Mammary epithelial cell (primary cell): Measurements from ENCODE around the gene BBIP1.

Experiments
- EZH2 ChIP-seq: IDR thresholded peaks from 2 replicates; pipeline ENCODE4 v1.6.1; 2012; ENCODE audit warnings: low read length, inconsistent platforms, borderline replicate concordance
- TF ChIP-seq, protein P1 (sequence below), 2 donors: IDR thresholded peaks in 1 of 2; conservative IDR thresholded peaks in 1 of 2; 2 replicates each; pipeline ENCODE4 v1.5.1; 2011 to 2012; ENCODE audit warnings: inconsistent platforms in 2 of 2, low read length in 2 of 2, mild to moderate bottlenecking in 2 of 2, control low read depth in 1 of 2, low read depth in 1 of 2; ENCODE audit not compliant: insufficient read depth in 1 of 2; ENCODE audit errors: extremely low read depth in 1 of 2

GRCh38 chr10:110868981-110869380 lies 50.0 kb downstream of the BBIP1 start:
- TF ChIP-seq, protein P1, sequence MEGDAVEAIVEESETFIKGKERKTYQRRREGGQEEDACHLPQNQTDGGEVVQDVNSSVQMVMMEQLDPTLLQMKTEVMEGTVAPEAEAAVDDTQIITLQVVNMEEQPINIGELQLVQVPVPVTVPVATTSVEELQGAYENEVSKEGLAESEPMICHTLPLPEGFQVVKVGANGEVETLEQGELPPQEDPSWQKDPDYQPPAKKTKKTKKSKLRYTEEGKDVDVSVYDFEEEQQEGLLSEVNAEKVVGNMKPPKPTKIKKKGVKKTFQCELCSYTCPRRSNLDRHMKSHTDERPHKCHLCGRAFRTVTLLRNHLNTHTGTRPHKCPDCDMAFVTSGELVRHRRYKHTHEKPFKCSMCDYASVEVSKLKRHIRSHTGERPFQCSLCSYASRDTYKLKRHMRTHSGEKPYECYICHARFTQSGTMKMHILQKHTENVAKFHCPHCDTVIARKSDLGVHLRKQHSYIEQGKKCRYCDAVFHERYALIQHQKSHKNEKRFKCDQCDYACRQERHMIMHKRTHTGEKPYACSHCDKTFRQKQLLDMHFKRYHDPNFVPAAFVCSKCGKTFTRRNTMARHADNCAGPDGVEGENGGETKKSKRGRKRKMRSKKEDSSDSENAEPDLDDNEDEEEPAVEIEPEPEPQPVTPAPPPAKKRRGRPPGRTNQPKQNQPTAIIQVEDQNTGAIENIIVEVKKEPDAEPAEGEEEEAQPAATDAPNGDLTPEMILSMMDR (conservative IDR thresholded peaks at IDR 0.05 in 1 of 2, IDR thresholded peaks at IDR 0.05 in 1 of 2; ENCODE audit: extremely low read depth in 1 of 2, insufficient read depth in 1 of 2, low read depth in 1 of 2, low read length in 2 of 2), result no peak
- TF ChIP-seq EZH2, result no peak
